Stimulated activated CD8-positive, alpha-beta memory T cell treated with anti-CD3 and anti-CD28 coated beads, Interleukin-12 subunit alpha, Interleukin-12 subunit beta, amount 100 ng/mL, for 1 hour (primary cell): ENCODE measurements around the gene ICOSLG.
"Not testable (repeated sequence)": the region's sequence is repeated elsewhere in the genome, so short reads cannot be mapped to it uniquely, and the experiment has no call there.

Source experiments
- DNase-seq: peaks from one replicate; pipeline ENCODE4 v3.0.0-alpha.2; 2020; ENCODE audit warnings: low read depth

The ICOSLG gene

DNA sequence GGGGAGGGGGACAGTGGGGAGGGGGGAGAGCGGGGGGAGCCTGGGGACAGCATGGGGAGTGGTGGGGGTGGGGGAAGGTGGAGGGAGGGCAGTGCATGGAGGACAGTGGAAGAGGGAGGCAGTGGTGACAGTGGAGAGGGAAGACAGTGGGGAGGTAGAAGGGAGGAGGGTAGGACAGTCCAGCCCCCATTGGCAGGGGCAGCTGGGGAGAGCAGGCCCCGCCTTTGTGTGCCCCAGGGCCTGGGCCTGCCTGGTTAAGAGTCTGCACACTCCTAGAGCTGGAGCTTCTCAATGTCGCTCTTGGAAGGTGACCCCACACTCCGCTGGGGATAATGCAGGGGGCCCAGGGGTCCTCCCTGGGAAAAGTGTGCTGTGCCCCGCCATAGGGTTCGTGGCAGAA is 15.1 kb downstream of the ICOSLG start:
- not testable (repeated sequence) for DNase-seq

DNA sequence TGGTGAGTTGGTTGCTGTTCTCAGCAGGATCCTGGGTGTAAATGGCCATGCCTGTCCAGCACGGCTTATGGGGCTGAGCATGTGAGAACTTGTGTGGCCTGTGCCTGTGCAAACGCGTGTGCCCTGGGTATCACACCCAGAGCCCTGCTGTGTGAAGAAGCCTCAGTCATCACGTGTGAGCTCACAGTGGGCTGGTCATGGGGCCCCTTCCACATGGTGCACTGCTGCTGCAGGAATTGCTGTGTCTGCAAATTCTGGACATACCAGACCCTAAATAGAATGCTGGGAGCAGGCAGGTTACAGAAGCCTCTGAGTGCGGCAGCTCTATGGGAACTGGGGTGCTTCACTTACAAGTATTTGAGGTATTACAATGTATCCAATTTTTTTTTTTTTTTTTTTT is 17.4 kb downstream of the ICOSLG start:
- DNase-seq, result not testable (repeated sequence)

DNA sequence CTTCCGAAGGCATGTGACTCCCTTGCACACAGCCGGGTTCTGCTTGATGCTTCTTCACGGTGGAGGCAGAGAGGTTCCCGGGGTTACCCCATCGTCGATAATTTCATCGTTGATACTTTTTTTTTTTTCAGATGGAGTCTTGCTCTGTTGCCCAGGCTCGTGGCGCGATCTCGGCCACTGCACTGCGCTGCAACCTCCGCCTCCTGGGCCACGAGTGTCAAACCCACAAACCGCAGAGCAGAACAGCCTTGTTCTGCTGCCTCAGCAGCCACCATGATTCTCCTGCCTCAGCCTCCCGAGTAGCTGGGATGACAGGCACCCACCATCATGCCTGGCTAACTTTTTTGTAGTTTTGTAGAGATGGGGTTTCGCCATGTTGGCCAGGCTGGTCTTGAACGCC is 20.1 kb downstream of the ICOSLG start:
- not testable (repeated sequence) for DNase-seq

DNA sequence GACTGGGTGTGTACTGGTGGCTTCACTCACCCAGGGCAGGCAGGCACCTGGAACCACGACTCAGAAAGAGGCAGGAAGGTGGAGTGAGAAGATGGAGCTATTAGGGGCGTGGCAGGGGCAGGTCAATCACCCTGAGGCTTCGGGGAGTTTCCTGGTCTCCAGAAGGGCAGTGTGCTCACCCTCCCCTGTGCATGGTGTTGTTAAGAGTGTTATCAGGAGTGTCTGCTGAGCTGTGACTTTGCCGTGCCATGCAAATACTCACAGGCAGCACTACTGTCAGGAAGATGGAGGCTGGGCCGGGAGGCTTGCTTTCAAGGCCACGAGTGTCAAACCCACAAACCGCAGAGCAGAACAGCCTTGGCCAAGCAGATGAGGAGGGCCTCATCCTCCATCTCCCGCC is 22.3 kb downstream of the ICOSLG start:
- not testable (repeated sequence) for DNase-seq

DNA sequence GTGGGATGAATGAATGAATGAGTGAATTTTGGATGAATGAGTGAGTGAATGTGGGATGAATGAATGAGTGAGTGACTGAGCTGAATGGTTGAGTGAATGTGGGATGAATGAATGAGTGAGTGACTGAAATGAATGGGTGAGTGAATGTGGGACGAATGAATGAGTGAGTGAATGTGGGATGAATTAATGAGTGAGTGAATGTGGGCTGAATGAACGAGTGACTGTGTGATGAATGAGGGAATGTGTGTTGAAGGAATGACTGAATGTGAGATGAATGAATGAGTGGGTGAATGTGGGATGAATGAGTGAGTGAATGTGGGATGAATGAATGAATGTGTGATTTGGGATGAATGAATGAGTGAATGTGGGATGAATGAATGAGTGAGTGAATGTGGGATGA is 28.8 kb downstream of the ICOSLG start:
- not testable (repeated sequence) for DNase-seq

DNA sequence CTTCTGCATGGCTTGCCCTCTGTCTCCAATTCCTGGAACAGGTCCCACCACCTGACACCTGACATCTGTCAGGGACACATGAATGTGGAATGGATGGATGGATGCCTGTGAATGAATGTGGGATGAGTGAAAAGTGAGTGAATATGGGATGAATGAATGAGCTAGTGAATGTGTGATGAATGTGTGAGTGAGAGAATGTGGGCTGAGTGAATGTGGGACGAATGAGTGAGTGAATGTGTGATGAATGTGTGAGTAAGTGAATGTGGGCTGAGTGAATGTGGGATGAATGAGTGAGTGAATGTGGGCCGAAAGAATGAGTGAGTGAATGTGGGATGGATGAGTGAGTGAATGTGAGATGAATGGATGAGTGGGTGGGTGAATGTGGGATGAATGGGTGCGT is 29.2 kb downstream of the ICOSLG start:
- DNase-seq, result not testable (repeated sequence)

- DNase-seq, result not testable (repeated sequence)
These were observed 32.7 kb downstream of the ICOSLG start for GRCh38 chr21:44207860-44208646.

- not testable (repeated sequence) for DNase-seq
These were observed 33.8 kb downstream of the ICOSLG start for GRCh38 chr21:44206698-44207676.

- not testable (repeated sequence) for DNase-seq
These were observed 34.6 kb downstream of the ICOSLG start for GRCh38 chr21:44206187-44206586.

GRCh38 chr21:44202590-44203299 is 38.0 kb downstream of the ICOSLG start:
- DNase-seq, result not testable (repeated sequence)

DNA sequence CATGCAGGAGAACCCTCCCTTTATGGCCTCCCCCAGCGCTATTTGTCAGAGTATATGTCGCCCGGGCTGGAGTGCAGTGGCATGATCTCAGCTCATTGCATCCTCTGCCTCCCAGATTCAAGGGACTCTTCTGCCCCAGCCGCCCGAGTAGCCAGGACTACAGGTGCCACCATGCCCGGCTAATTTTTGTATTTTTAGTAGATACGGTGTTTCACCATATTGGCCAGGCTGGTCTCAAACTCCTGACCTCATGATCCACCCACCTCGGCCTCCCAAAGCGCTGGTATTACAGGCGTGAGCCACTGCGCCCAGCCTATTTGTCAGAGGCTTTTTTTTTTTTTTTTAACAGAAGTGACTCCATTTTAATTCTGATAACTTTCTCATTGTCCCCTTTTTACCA is 40.7 kb downstream of the ICOSLG start:
- DNase-seq, result not testable (repeated sequence)

DNA sequence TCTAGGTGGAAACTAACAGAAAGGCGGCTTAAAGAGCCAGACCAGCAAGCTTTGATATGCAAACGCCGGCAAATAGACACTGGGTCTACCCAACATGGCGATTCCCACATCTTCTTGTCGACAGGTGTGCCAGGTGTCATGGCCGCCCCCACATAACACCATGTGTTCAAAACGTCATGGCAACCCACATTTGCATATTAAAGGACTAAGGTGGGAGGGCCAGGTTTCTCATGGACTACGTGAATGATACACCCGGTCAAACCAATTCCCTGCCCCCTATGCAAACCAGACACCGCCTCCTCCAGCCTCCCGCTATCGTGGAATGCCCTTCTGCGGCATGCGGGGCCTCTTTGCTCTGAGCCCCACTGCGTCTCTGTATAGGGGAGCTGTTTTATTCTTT is 41.3 kb downstream of the ICOSLG start:
- no peak for DNase-seq

GRCh38 chr21:44197156-44197516 is 43.6 kb downstream of the ICOSLG start:
- DNase-seq, result not testable (repeated sequence)

DNA sequence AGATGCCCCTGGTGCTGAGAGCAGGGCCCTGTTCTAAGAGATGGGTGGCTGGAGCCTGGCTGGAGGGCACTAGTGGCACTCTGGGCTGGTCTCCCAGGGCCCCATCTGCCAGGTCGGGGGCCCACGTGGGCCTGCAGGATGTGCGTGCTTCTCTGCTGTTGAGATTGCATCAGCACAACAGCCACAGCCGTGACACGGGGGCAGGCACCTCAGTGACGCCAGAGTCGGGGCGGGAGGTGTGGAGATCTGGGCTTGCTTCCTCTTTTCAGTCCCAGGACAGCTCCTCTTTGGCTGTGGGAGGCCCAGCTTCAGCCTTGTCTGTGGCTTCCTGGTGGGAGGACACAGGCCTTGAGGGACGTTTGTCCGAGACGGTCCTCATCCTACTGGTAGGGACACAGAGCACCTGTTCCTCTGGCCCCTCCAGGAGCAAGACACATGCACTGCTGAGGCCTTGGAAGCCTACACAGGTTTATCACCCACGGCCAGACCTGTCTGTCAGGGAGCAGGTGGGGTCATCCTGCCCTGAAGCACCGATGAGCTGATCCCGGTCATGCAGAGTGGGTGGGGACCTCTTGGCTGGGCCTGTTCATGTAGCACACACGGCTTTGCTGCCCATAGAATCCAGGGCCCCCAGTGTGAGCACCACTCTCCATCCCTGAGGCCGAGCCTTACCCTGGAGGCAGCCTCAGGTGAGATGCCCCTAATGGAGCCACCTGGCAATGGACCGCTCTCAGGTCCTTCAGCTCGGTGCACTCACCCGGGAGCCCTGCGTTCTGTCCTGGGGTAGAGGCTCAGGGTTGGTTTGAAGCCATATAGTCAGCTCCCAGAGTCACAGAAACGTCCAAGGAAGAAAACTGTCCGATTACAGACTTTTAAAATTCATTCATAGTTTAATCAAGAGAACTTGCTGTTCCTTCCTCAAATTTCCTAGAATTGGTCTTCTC is 44.3 kb downstream of the ICOSLG start:
- DNase-seq, result peak; percentile 42

DNA sequence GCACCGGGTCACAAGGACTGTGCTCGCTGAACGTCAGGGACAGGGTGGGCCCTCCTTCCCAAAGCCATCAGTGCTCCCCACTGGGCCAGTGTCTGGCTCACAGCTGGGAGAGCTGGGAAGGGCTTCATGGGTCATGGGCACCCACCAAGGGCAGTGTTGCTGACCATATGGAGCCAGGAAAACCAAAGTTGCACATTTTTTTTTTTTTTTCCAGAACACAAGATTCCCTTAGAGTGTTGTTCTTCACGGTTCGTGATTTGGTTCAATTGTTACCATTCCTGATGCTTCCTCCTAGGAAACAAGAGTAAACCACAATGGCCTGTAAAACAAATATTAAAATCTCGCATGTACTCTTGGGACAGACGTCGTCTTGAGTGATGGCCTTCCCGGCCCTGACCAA is 45.9 kb downstream of the ICOSLG start:
- DNase-seq, result not testable (repeated sequence)

GRCh38 chr21:44194451-44194850 is 46.3 kb downstream of the ICOSLG start:
- not testable (repeated sequence) for DNase-seq

DNA sequence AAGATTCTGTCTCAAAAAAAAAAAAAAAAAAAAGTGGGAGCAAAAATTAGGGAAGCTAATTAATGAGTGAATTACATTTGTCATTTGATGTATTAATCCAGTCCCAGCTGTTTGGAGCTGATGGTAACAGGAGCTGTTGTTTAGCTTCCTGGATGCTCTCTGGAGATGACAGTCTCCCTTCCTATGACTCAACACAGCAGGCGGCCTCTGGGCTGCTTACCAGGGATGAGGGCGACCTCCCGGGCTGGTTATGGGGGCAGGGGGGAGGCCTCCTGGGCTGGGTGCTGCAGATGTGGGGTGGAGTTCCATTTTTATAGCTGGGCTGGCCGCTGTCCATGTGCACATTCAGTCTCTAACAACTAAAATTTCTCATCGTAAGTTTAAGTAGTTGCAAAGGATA is 47.6 kb downstream of the ICOSLG start:
- DNase-seq, result not testable (repeated sequence)

DNA sequence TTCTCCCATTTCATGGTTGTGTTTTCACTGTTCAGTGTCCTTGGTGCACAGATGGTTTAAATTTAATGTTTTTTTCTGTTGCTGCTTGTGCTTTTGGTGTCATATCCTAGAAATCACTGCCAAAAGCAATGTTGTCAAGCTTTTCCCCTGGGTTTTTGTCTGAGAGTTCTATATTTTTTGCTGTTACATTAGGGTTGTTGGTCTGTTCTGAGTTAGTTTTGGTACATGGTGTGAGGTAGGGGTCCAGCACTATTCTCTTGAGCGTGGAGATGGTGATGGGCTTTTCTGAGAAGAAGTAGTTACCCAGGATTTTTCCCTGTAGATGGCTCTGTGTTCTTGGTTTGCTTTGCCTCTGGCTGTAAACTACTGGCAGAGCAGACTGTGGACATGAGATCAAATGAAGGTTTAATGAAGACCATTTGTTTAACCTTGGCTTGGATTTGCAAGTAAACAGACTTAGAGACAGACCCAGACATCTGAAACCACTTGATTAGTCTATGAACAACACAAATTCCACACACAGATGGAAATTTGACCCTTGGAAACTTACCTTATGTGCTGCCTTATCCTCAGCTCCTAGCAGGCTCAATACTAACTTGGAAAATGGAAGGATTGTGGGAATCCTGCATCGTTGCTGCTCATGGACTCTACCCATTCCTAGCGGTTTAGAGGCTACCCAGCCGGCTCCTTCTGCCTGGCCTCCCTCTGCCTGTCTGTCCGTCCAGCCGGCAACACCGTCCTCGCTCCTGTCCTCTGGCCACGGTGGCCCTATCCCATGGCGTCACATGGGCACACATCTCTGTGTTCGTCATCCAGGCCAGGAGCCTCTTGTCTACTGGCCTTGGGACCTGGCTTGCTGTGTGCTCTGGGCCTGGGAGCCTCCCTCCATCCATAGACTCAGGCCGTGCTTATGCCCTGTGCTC is 50.1 kb downstream of the ICOSLG start:
- DNase-seq, result not testable (repeated sequence)

GRCh38 chr21:44184862-44185261 is 55.9 kb downstream of the ICOSLG start:
- not testable (repeated sequence) for DNase-seq

DNA sequence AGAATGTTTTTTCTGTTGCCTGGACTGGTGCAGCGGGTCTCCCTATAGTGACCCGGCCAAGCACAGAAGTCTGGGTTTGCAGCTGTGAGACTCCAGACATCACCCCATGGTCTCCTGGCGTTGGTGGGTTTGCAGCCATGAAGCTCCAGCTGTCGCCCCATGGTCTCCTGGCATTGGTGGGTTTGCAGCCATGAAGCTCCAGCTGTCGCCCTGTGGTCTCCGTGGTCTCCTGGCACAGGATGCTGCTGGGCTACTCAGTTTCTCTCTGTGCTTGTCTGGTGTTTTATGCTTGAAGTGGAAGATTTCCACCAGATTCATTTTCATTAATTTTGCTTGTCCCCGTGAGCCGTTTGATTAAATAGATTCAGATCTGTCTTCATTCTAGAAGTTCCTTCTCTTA is 58.5 kb downstream of the ICOSLG start:
- not testable (repeated sequence) for DNase-seq
